DND-41 (cell line): ENCODE measurements around the gene CD7.

Experiments
- ATAC-seq: fragments of 200-7000 bp; cut with Tn5 transposase; 3 replicates; pipeline ENCODE4 v1.9.1; 2021; ENCODE audit warnings: low read depth; ENCODE audit not compliant: insufficient read depth
- DNase-seq: peaks from one replicate; pipeline ENCODE4 v3.0.0-alpha.2; 2020
- H2AFZ ChIP-seq: 2 replicates; pipeline ENCODE4 v1.6.0; 2012; ENCODE audit warnings: low read depth, low read length
- H3K27ac ChIP-seq: 2 replicates; pipeline ENCODE4 v1.5.1; 2012; ENCODE audit warnings: low read length, inconsistent platforms
- H3K27me3 ChIP-seq: fragments of 200-600 bp; sonication (generic); 2 replicates; pipeline ENCODE4 v1.6.0; 2012; ENCODE audit warnings: low read length, mild to moderate bottlenecking, inconsistent platforms; ENCODE audit not compliant: insufficient read depth, poor library complexity
- H3K36me3 ChIP-seq: 2 replicates; pipeline ENCODE4 v1.5.1; 2012; ENCODE audit warnings: low read length, inconsistent platforms; ENCODE audit not compliant: insufficient read depth
- H3K4me1 ChIP-seq: 2 replicates; pipeline ENCODE4 v1.5.1; 2012; ENCODE audit warnings: mild to moderate bottlenecking, low read length; ENCODE audit not compliant: insufficient read depth
- H3K4me2 ChIP-seq: 2 replicates; pipeline ENCODE4 v1.6.0; 2012; ENCODE audit warnings: mild to moderate bottlenecking, moderate library complexity, low read length, inconsistent platforms; ENCODE audit not compliant: insufficient read depth
- H3K4me3 ChIP-seq, 2 experiments: fragments of 200-600 bp in 1 of 2; shearing (Covaris generic) in 1 of 2; 2 replicates each; pipeline ENCODE4 v1.5.1; 2012 to 2016; ENCODE audit warnings: inconsistent platforms in 2 of 2, low read length in 2 of 2, mild to moderate bottlenecking in 2 of 2, low read depth in 1 of 2, moderate library complexity in 1 of 2
- H3K79me2 ChIP-seq: 2 replicates; pipeline ENCODE4 v1.6.0; 2012; ENCODE audit warnings: low read length, inconsistent platforms; ENCODE audit not compliant: insufficient read depth
- H3K9ac ChIP-seq: 2 replicates; pipeline ENCODE4 v1.6.0; 2012; ENCODE audit warnings: low read depth, mild to moderate bottlenecking, inconsistent platforms, low read length, moderate library complexity
- H3K9me3 ChIP-seq: 2 replicates; pipeline ENCODE4 v1.5.1; 2012; ENCODE audit warnings: low read length, moderate library complexity, mild to moderate bottlenecking, inconsistent platforms; ENCODE audit not compliant: insufficient read depth, severe bottlenecking
- H4K20me1 ChIP-seq: 2 replicates; pipeline ENCODE4 v1.6.0; 2012; ENCODE audit warnings: low read length; ENCODE audit not compliant: insufficient read depth
- CTCF ChIP-seq: IDR thresholded peaks from 2 replicates; pipeline ENCODE4 v1.5.1; 2012; ENCODE audit warnings: borderline replicate concordance, low read length, moderate library complexity, mild to moderate bottlenecking; ENCODE audit not compliant: poor library complexity, severe bottlenecking; ENCODE audit errors: extremely low read depth
- EZH2 ChIP-seq: IDR thresholded peaks from 3 replicates; pipeline ENCODE4 v1.6.1; 2012; ENCODE audit warnings: borderline replicate concordance, low read depth, mild to moderate bottlenecking, moderate library complexity, low read length, inconsistent platforms; ENCODE audit not compliant: severe bottlenecking

CD7 gene

DNA sequence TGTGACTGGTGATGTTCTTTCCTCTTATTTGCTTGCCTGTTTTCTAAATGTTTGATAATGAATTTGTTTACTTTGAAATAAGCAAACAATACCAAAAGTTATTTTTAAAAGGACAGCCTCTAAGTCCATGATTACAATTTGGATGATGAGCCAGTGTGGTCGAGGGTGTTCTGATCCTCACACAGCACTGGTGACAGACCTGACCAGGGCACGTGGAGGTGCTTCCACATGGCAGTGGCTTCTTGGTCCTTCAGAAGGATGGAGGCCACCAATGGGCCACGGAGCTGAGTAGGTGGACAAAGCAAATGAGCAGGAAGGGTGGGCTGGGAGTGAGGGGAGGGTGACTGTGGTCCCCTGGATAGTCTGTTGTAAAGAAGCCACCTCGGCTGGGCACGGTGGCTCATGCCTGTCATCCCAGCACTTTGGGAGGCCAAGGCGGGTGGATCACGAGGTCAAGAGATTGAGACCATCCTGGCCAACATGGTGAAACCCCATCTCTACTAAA is 37.4 kb upstream of the CD7 start:
- DNase-seq: no peak
- Histone ChIP-seq H3K9ac (no peak overlapping the region), H4K20me1 (no peaks in the 10 kb centered on the region), H3K27me3 (no peaks in the 10 kb centered on the region), H3K4me3 (no peak overlapping the region), H3K9me3 (no peaks in the 10 kb centered on the region), H3K4me1 (peaks cover 47% of the 10 kb centered on the region), H3K27ac (no peak overlapping the region), H3K79me2 (peaks cover 8% of the 10 kb centered on the region), H2AFZ (no peak overlapping the region), H3K4me2 (no peak overlapping the region), H3K36me3 (no peaks in the 10 kb centered on the region)
- ATAC-seq: no peak
- TF ChIP-seq EZH2 (no peak), CTCF (no peak)

DNA sequence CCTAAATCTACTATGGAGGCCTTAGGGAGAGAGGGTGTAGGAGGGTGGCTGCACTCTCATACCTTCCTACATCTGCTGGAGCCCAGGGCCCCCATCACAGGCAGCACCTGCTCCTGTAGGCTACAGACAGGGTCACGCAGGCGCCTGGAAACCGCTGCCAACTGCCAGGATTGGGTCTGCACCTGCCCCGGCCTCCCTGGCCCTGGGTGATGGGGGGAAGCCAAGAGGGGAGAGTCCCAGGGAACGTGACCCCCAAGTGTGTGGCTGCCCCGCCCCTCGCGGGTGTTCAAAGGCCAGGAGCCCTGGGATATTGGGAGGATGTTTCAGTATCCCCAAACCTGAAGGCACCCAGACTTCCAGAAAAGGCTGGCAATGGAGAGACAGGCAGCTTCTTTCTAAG is 36.1 kb upstream of the CD7 start:
- Histone ChIP-seq H3K27me3 (no peaks in the 10 kb centered on the region), H3K79me2 (no peaks in the 10 kb centered on the region), H3K9ac (no peak overlapping the region), H4K20me1 (no peaks in the 10 kb centered on the region), H3K9me3 (no peaks in the 10 kb centered on the region), H3K36me3 (no peaks in the 10 kb centered on the region), H3K27ac (no peak overlapping the region; the same call in 1 of the 2 replicates), H3K4me3 (no peak overlapping the region), H3K4me2 (no peak overlapping the region), H3K4me1 (peaks cover 33% of the 10 kb centered on the region), H2AFZ (no peak overlapping the region)
- no peak for DNase-seq
- no peak for ATAC-seq
- TF ChIP-seq CTCF (no peak), EZH2 (no peak)

- H3K4me3 ChIP-seq: no peak overlapping the region
- no peaks in the 10 kb centered on the region for H4K20me1 ChIP-seq
- H3K4me1 ChIP-seq: peaks cover 17% of the 10 kb centered on the region
- DNase-seq (peak; percentile 87), ATAC-seq (peak; percentile 93)
- peak overlapping the region; percentile 22; the same call in 1 of the 2 replicates for H3K4me2 ChIP-seq
- H3K9me3 ChIP-seq: no peaks in the 10 kb centered on the region
- H3K79me2 ChIP-seq: no peaks in the 10 kb centered on the region
- peak overlapping the region; percentile 17 for H3K27ac ChIP-seq
- no peak overlapping the region for H3K9ac ChIP-seq
- no peaks in the 10 kb centered on the region for H3K27me3 ChIP-seq
- H3K36me3 ChIP-seq: no peaks in the 10 kb centered on the region
- peak overlapping the region; percentile 55 for H2AFZ ChIP-seq
- peak; percentile 97 for TF ChIP-seq CTCF
- TF ChIP-seq EZH2: no peak
These were observed 34.5 kb upstream of the CD7 start for GRCh38 chr17:82351713-82352488.
